Type B pancreatic cell (in vitro differentiated cells): ENCODE data around the gene ABI3BP. TPM values are rescaled to one million over a fixed set of nuclear protein-coding genes. Genes with fewer than 3 reads are reported as not detected.

Experiments used
- DNase-seq: peaks from one replicate; pipeline ENCODE4 v3.0.0; 2021; ENCODE audit warnings: mixed read lengths; ENCODE audit not compliant: unreplicated experiment; ENCODE audit errors: extremely low spot score
- H3K27ac Mint-ChIP-seq: 2 replicates; pipeline ENCODE4 v1.8.0; 2021; ENCODE audit warnings: mild to moderate bottlenecking, mixed read lengths
- H3K27me3 Mint-ChIP-seq: 2 replicates; pipeline ENCODE4 v1.8.0; 2021; ENCODE audit warnings: mixed read lengths
- H3K36me3 Mint-ChIP-seq: 2 replicates; pipeline ENCODE4 v1.8.0; 2021; ENCODE audit warnings: mixed read lengths
- H3K4me1 Mint-ChIP-seq: one replicate; pipeline ENCODE4 v1.8.0; 2021; ENCODE audit warnings: mixed read lengths; ENCODE audit not compliant: unreplicated experiment
- H3K4me3 Mint-ChIP-seq: 2 replicates; pipeline ENCODE4 v1.8.0; 2021; ENCODE audit warnings: mild to moderate bottlenecking, mixed read lengths
- H3K9me3 Mint-ChIP-seq: 2 replicates; pipeline ENCODE4 v1.8.0; 2021; ENCODE audit warnings: mixed read lengths
- total RNA-seq: library from RNA; stranded (reverse); gene quantifications from 2 replicates; pipeline ENCODE4 v1.2.1, GENCODE V29; 2021; ENCODE audit warnings: low replicate concordance
- TF ChIP-seq, protein P1 (sequence below): fragments of 200-600 bp; sonication (generic); conservative IDR thresholded peaks from 2 replicates; pipeline ENCODE4 v1.5.0; 2021; ENCODE audit warnings: antibody characterized with exemption, mild to moderate bottlenecking

The ABI3BP gene
- total RNA-seq, 1 donor from 2014 or later: 7.3 TPM

DNA sequence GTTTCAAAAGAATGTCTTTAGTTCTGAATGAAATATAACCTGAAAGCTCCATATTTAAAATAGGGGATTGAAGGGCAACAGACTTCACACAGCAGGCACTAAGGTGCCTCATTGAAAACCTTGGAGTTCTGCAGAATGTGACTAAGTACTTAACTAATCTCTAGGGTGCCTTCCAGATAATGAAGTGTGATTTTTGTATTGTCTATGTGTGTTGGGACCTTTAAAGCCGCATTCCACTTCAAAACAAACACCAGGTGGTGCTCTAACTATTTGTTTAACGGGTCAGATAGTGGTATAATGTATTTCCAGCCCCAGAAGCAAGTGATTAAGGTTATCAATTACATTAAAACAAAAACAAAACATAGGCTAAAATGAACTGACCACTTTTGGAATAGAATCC is 255.9 kb downstream of the ABI3BP start:
- Mint-ChIP-seq H3K27me3 (no peaks in the 10 kb centered on the region), H3K27ac (no peak overlapping the region), H3K4me3 (no peak overlapping the region), H3K36me3 (peaks cover 19% of the 10 kb centered on the region), H3K4me1 (no peaks in the 10 kb centered on the region), H3K9me3 (no peaks in the 10 kb centered on the region)
- TF ChIP-seq, protein P1, sequence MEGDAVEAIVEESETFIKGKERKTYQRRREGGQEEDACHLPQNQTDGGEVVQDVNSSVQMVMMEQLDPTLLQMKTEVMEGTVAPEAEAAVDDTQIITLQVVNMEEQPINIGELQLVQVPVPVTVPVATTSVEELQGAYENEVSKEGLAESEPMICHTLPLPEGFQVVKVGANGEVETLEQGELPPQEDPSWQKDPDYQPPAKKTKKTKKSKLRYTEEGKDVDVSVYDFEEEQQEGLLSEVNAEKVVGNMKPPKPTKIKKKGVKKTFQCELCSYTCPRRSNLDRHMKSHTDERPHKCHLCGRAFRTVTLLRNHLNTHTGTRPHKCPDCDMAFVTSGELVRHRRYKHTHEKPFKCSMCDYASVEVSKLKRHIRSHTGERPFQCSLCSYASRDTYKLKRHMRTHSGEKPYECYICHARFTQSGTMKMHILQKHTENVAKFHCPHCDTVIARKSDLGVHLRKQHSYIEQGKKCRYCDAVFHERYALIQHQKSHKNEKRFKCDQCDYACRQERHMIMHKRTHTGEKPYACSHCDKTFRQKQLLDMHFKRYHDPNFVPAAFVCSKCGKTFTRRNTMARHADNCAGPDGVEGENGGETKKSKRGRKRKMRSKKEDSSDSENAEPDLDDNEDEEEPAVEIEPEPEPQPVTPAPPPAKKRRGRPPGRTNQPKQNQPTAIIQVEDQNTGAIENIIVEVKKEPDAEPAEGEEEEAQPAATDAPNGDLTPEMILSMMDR: peak; percentile 64
- DNase-seq: no peak

DNA sequence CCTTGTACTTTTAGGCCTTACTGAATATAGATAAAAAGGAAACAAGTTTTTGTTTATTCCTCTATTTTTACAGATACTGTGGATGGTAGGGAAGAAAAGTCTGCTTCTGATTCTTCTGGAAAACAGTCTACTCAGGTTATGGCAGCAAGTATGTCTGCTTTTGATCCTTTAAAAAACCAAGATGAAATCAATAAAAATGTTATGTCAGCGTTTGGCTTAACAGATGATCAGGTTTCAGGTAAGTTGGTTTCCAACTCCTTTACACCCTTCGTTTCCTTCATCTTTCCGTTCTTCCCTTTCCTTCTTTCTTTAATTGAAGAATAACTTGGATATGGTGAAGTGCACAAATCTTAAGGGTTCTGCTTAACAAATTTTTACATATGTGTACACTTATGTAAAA is 260.8 kb downstream of the ABI3BP start:
- no peak for DNase-seq
- H3K36me3 Mint-ChIP-seq: peaks cover 19% of the 10 kb centered on the region
- H3K4me1 Mint-ChIP-seq: no peaks in the 10 kb centered on the region
- H3K27me3 Mint-ChIP-seq: no peaks in the 10 kb centered on the region
- H3K27ac Mint-ChIP-seq: no peak overlapping the region
- no peaks in the 10 kb centered on the region for H3K9me3 Mint-ChIP-seq
- TF ChIP-seq, protein P1: no peak
- H3K4me3 Mint-ChIP-seq: no peak overlapping the region

DNA sequence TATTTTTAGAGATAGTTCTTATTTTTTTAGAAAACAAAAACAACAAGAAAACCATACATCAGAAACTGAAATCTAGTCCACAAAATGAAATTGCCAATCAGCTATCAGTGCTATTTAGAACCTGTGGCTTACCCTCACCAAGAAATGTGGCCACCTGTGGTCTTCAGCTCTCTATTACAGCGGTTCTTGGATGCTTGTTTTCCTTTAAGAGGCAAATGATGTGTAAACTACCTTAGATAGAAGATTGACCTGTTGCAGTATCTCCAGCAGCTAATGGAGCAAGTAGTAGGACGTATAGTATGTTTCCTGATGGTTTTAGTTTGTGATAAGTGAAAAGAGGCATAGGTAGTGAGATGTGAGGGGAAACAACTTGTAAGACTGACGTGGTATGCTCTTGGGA is 262.7 kb downstream of the ABI3BP start:
- no peaks in the 10 kb centered on the region for H3K4me1 Mint-ChIP-seq
- no peaks in the 10 kb centered on the region for H3K9me3 Mint-ChIP-seq
- TF ChIP-seq, protein P1: no peak
- no peak overlapping the region for H3K4me3 Mint-ChIP-seq
- peak overlapping the region; percentile 1 for H3K27ac Mint-ChIP-seq
- no peaks in the 10 kb centered on the region for H3K27me3 Mint-ChIP-seq
- H3K36me3 Mint-ChIP-seq: peaks cover 32% of the 10 kb centered on the region
- no peak for DNase-seq

DNA sequence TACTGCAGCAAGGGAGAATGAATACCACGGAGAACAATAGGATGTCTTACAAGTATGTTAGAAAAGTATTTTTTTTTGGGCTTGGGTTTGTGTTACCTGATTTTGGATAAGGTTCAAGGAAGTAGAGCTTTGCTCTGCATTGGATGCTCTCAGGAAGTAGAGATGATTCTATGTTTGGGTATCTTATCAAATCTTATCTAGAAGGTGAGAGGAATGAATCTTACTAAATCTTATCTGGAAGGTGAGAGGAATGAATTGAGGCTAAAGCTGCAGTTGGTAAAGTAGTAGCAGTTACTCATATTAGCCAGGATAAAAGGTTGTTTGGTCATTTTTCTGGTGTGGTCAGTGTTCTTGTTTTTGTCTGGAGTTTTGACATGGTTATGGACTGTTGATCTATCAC is 266.5 kb downstream of the ABI3BP start:
- Mint-ChIP-seq H3K4me1 (no peaks in the 10 kb centered on the region), H3K9me3 (no peaks in the 10 kb centered on the region)

DNA sequence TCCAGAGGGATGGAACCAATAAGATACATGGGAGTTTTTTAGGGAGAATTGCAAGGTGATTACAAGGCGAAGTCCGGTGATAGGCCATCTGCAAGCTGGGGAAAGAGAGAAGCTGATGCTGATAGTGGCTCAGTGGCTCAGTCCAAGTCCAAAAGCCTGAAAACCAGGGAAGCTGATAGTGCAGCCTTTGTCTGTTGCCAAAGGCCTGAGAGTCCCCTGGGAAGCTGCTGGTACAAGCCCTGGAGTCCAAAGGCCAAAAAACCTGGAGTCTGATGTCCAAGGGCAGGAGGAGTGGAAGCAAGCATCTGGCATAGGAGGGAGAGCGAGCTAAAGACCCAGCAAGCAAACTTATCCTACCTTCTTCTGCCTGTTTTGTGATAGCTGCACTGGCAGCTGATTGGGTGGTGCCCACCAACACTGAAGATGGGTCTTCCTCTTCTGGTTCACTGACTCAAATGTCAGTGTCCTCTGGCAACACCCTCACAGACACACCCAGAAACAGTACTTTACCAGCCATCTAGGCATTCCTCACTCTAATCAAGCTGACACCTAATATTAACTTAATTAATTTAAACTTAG is 267.2 kb downstream of the ABI3BP start:
- peaks cover 45% of the 10 kb centered on the region for H3K36me3 Mint-ChIP-seq
- H3K4me1 Mint-ChIP-seq: no peaks in the 10 kb centered on the region
- no peak for DNase-seq
- TF ChIP-seq, protein P1: no peak
- H3K4me3 Mint-ChIP-seq: no peak overlapping the region
- H3K9me3 Mint-ChIP-seq: no peaks in the 10 kb centered on the region
- peak overlapping the region; percentile 53 for H3K27ac Mint-ChIP-seq
- no peaks in the 10 kb centered on the region for H3K27me3 Mint-ChIP-seq

More for the DNA sequence above, 266.5 kb downstream of the ABI3BP start:
- peaks cover 39% of the 10 kb centered on the region for H3K36me3 Mint-ChIP-seq
- TF ChIP-seq, protein P1: no peak
- no peak for DNase-seq
- peak overlapping the region; percentile 19 for H3K27ac Mint-ChIP-seq
- no peaks in the 10 kb centered on the region for H3K27me3 Mint-ChIP-seq
- no peak overlapping the region for H3K4me3 Mint-ChIP-seq

DNA sequence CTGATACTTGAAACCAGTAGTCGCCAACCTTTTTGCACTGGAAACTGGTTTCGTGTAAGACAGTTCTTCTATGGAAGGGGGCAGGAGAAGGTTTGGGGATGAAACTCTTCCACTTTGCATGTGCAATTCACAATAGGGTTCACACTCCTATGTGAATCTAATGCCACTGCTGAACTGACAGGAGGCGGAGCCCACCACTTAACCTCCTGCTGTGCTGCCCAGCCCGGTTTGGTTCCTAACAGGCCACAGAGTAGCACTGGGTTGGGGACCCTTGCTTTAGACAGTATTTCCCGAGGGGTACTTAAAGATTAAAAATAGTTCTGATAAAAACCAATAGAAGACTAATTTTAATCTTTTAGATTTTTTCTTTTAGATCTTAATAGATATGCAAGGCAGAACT is 272.8 kb downstream of the ABI3BP start:
- H3K27ac Mint-ChIP-seq: no peak overlapping the region
- H3K36me3 Mint-ChIP-seq: peaks cover 51% of the 10 kb centered on the region
- peaks cover 10% of the 10 kb centered on the region for H3K4me1 Mint-ChIP-seq
- no peaks in the 10 kb centered on the region for H3K27me3 Mint-ChIP-seq
- TF ChIP-seq, protein P1: no peak
- no peaks in the 10 kb centered on the region for H3K9me3 Mint-ChIP-seq
- DNase-seq: no peak
- no peak overlapping the region for H3K4me3 Mint-ChIP-seq
